HepG2 (cell line): ENCODE measurements around the gene FAM222B. TPM values are rescaled to one million over a fixed set of nuclear protein-coding genes. Genes with fewer than 3 reads are reported as not detected.

Experiments
- ELF3 ChIP-seq: IDR thresholded peaks from 2 replicates; pipeline ENCODE4 v1.6.1; 2016; ENCODE audit warnings: missing genetic modification reagents, missing compliant biosample characterization
- KLF16 ChIP-seq, 2 experiments: sonication (generic) in 1 of 2; formaldehyde crosslinking in 1 of 2; IDR thresholded peaks; 2 replicates each; pipeline versions ENCODE4 v1.6.1 to v1.8.0; 2016 to 2023; ENCODE audit warnings: missing genetic modification reagents in 2 of 2, missing compliant biosample characterization in 1 of 2
- MEF2D ChIP-seq: sonication (generic); formaldehyde crosslinking; IDR thresholded peaks from 2 replicates; pipeline ENCODE4 v1.5.1; 2020; ENCODE audit warnings: mild to moderate bottlenecking, missing genetic modification reagents
- NR2F2 ChIP-seq: IDR thresholded peaks from 2 replicates; pipeline ENCODE4 v1.6.1; 2012; ENCODE audit warnings: low read depth, inconsistent platforms, borderline replicate concordance
- PAWR ChIP-seq: sonication (generic); formaldehyde crosslinking; IDR thresholded peaks from 2 replicates; pipeline ENCODE4 v1.4.0; 2020; ENCODE audit warnings: missing genetic modification reagents, mild to moderate bottlenecking, borderline replicate concordance
- PCBP1 ChIP-seq: fragments of 200-400 bp; formaldehyde crosslinking; IDR thresholded peaks from 2 replicates; pipeline ENCODE4 v1.6.1; 2017; ENCODE audit warnings: mild to moderate bottlenecking, low read depth, low read length, borderline replicate concordance
- POGZ ChIP-seq: sonication (generic); formaldehyde crosslinking; IDR thresholded peaks from 2 replicates; pipeline ENCODE4 v1.4.0; 2020; ENCODE audit warnings: mild to moderate bottlenecking, missing genetic modification reagents
- RXRB ChIP-seq: IDR thresholded peaks from 2 replicates; pipeline ENCODE4 v1.6.1; 2016; ENCODE audit warnings: borderline replicate concordance, missing genetic modification reagents, missing compliant biosample characterization
- SAP130 ChIP-seq: IDR thresholded peaks from 2 replicates; pipeline ENCODE4 v1.6.1; 2016; ENCODE audit warnings: low read depth
- TARDBP ChIP-seq: sonication (generic); formaldehyde crosslinking; IDR thresholded peaks from 2 replicates; pipeline ENCODE4 v1.8.0; 2022; ENCODE audit warnings: mild to moderate bottlenecking, missing genetic modification reagents
- ZNF335 ChIP-seq: sonication (generic); formaldehyde crosslinking; IDR thresholded peaks from 2 replicates; pipeline ENCODE4 v1.4.0; 2020; ENCODE audit warnings: missing genetic modification reagents
- ZNF496 ChIP-seq: sonication (generic); formaldehyde crosslinking; IDR thresholded peaks from 2 replicates; pipeline ENCODE4 v1.8.1; 2023; ENCODE audit warnings: mild to moderate bottlenecking, moderate library complexity, missing genetic modification reagents; ENCODE audit not compliant: insufficient replicate concordance
- ZNF777 ChIP-seq: sonication (generic); formaldehyde crosslinking; IDR thresholded peaks from 2 replicates; pipeline ENCODE4 v1.4.0; 2020; ENCODE audit warnings: missing genetic modification reagents
- ZNF883 ChIP-seq: sonication (generic); formaldehyde crosslinking; IDR thresholded peaks from 2 replicates; pipeline ENCODE4 v1.5.1; 2020; ENCODE audit warnings: mild to moderate bottlenecking, missing genetic modification reagents; ENCODE audit errors: not compliant biosample characterization
- polyA plus RNA-seq, 8 experiments: library from polyadenylated mRNA; depleted of rRNA in 3 of 8; stranded (reverse) in 7 of 8; unstranded in 1 of 8; fragments of >200 nt; fragmentation: Illumina TruSeq in 4 of 8; extraction: Trizol in 4 of 8; gene quantifications; 2 replicates each; pipeline versions ENCODE4 v1.2.1 to v1.2.3, GENCODE V29; 2011 to 2016; ENCODE audit warnings: low read depth in 4 of 8, missing spikeins in 1 of 8, mixed read lengths in 1 of 8; ENCODE audit not compliant: insufficient read depth in 1 of 8
- total RNA-seq, 5 experiments: library from RNA; depleted of rRNA; stranded (reverse); fragments of >200 nt; fragmentation: Illumina TruSeq; extraction: Trizol; gene quantifications; 2 replicates each; pipeline ENCODE4 v1.2.3, GENCODE V29; 2016; ENCODE audit warnings: low read depth in 1 of 5
- TF ChIP-seq, protein P1 (sequence below): sonication (generic); formaldehyde crosslinking; IDR thresholded peaks from 2 replicates; pipeline ENCODE4 v1.8.0; 2022; ENCODE audit warnings: mild to moderate bottlenecking, missing genetic modification reagents, moderate library complexity
- TF ChIP-seq, protein P2 (sequence below): sonication (generic); formaldehyde crosslinking; IDR thresholded peaks from 2 replicates; pipeline ENCODE4 v1.4.0; 2020; ENCODE audit warnings: mild to moderate bottlenecking, missing genetic modification reagents
- TF ChIP-seq, protein P3 (sequence below): sonication (generic); formaldehyde crosslinking; conservative IDR thresholded peaks from 2 replicates; pipeline ENCODE4 v1.4.0; 2020; ENCODE audit warnings: missing genetic modification reagents
- TF ChIP-seq, protein P4 (sequence below): sonication (generic); formaldehyde crosslinking; IDR thresholded peaks from 2 replicates; pipeline ENCODE4 v1.5.1; 2020; ENCODE audit warnings: missing genetic modification reagents, mild to moderate bottlenecking, borderline replicate concordance
- TF ChIP-seq, protein P5 (sequence below): sonication (generic); formaldehyde crosslinking; IDR thresholded peaks from 2 replicates; pipeline ENCODE4 v1.4.0; 2020; ENCODE audit warnings: missing genetic modification reagents

Gene FAM222B
- total and polyA plus RNA-seq, 2 of the 13 experiments (the other 11 are each of a cell fraction or from before 2014, with no cell fraction given) = 3.5 to 7.3 TPM

DNA sequence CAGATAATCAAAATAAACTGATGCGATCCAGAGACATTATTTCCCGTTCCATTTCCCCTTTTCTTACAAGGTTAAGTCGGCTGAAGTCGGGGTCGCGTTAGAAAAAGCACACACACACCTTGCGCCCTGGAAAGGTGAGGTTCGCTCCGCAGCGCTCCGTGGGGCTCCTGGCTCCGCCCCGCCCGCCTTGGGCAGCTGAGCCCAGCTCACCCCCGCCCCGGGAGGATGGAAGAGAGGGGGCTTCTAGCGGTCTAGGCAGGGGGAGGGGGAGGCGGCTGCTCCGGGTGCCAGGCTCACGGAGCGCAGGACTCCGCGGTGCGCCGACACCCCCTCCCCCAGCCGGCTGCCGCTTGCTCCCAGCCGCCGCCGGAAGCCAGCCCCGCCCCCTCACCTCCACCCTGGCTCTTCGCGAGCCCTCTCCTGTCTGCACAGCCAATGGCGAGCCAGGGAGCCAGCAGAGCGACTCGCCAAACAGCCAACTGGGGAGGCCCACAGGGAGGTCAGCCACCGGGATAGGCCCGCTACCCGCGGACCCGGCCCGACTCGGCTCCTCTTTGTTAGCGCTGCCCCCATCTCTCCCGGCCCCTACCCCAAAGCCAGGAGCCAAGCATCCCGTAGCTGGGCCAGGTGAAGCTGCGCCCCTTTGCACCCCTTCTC, 30.4 kb downstream of the FAM222B start (continued):
- TF ChIP-seq, protein P1, sequence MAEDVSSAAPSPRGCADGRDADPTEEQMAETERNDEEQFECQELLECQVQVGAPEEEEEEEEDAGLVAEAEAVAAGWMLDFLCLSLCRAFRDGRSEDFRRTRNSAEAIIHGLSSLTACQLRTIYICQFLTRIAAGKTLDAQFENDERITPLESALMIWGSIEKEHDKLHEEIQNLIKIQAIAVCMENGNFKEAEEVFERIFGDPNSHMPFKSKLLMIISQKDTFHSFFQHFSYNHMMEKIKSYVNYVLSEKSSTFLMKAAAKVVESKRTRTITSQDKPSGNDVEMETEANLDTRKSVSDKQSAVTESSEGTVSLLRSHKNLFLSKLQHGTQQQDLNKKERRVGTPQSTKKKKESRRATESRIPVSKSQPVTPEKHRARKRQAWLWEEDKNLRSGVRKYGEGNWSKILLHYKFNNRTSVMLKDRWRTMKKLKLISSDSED = no peak
- TF ChIP-seq ZNF335 (CRISPR knock-in tag) = peak; percentile 11; the same call in 1 of the 2 replicates
- TF ChIP-seq MEF2D (CRISPR knock-in tag) = no peak
- TF ChIP-seq PCBP1 = 0 out of 2 replicates have a peak, but pooled peaks have one; percentile 84
- TF ChIP-seq, protein P2, sequence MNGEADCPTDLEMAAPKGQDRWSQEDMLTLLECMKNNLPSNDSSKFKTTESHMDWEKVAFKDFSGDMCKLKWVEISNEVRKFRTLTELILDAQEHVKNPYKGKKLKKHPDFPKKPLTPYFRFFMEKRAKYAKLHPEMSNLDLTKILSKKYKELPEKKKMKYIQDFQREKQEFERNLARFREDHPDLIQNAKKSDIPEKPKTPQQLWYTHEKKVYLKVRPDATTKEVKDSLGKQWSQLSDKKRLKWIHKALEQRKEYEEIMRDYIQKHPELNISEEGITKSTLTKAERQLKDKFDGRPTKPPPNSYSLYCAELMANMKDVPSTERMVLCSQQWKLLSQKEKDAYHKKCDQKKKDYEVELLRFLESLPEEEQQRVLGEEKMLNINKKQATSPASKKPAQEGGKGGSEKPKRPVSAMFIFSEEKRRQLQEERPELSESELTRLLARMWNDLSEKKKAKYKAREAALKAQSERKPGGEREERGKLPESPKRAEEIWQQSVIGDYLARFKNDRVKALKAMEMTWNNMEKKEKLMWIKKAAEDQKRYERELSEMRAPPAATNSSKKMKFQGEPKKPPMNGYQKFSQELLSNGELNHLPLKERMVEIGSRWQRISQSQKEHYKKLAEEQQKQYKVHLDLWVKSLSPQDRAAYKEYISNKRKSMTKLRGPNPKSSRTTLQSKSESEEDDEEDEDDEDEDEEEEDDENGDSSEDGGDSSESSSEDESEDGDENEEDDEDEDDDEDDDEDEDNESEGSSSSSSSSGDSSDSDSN = 0 out of 2 replicates have a peak, but pooled peaks have one; percentile 38
- peak; percentile 62 for TF ChIP-seq ZNF777
- no peak for TF ChIP-seq PAWR (CRISPR knock-in tag)
- TF ChIP-seq ZNF496 (CRISPR knock-in tag) = no peak
- TF ChIP-seq RXRB = no peak
- TF ChIP-seq ZNF883 (CRISPR knock-in tag) = no peak
- TF ChIP-seq SAP130 (CRISPR knock-in tag) = peak; percentile 54; the same call in 1 of the 2 replicates
- TF ChIP-seq, protein P3, sequence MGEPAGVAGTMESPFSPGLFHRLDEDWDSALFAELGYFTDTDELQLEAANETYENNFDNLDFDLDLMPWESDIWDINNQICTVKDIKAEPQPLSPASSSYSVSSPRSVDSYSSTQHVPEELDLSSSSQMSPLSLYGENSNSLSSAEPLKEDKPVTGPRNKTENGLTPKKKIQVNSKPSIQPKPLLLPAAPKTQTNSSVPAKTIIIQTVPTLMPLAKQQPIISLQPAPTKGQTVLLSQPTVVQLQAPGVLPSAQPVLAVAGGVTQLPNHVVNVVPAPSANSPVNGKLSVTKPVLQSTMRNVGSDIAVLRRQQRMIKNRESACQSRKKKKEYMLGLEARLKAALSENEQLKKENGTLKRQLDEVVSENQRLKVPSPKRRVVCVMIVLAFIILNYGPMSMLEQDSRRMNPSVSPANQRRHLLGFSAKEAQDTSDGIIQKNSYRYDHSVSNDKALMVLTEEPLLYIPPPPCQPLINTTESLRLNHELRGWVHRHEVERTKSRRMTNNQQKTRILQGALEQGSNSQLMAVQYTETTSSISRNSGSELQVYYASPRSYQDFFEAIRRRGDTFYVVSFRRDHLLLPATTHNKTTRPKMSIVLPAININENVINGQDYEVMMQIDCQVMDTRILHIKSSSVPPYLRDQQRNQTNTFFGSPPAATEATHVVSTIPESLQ (CRISPR knock-in tag) = no peak
- TF ChIP-seq TARDBP (CRISPR knock-in tag) = 0 out of 2 replicates have a peak, but pooled peaks have one; percentile 26
- TF ChIP-seq, protein P4, sequence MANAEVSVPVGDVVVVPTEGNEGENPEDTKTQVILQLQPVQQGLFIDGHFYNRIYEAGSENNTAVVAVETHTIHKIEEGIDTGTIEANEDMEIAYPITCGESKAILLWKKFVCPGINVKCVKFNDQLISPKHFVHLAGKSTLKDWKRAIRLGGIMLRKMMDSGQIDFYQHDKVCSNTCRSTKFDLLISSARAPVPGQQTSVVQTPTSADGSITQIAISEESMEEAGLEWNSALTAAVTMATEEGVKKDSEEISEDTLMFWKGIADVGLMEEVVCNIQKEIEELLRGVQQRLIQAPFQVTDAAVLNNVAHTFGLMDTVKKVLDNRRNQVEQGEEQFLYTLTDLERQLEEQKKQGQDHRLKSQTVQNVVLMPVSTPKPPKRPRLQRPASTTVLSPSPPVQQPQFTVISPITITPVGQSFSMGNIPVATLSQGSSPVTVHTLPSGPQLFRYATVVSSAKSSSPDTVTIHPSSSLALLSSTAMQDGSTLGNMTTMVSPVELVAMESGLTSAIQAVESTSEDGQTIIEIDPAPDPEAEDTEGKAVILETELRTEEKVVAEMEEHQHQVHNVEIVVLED (CRISPR knock-in tag) = no peak
- TF ChIP-seq POGZ (CRISPR knock-in tag) = peak; percentile 57
- 0 out of 4 replicates have a peak, but pooled peaks of 1 of the 2 experiments have one; percentile 43 for TF ChIP-seq KLF16 (CRISPR knock-in tag; IDR thresholded peaks at IDR 0.05)
- TF ChIP-seq NR2F2 = no peak
- TF ChIP-seq ELF3 (CRISPR knock-in tag) = no peak
- TF ChIP-seq, protein P5, sequence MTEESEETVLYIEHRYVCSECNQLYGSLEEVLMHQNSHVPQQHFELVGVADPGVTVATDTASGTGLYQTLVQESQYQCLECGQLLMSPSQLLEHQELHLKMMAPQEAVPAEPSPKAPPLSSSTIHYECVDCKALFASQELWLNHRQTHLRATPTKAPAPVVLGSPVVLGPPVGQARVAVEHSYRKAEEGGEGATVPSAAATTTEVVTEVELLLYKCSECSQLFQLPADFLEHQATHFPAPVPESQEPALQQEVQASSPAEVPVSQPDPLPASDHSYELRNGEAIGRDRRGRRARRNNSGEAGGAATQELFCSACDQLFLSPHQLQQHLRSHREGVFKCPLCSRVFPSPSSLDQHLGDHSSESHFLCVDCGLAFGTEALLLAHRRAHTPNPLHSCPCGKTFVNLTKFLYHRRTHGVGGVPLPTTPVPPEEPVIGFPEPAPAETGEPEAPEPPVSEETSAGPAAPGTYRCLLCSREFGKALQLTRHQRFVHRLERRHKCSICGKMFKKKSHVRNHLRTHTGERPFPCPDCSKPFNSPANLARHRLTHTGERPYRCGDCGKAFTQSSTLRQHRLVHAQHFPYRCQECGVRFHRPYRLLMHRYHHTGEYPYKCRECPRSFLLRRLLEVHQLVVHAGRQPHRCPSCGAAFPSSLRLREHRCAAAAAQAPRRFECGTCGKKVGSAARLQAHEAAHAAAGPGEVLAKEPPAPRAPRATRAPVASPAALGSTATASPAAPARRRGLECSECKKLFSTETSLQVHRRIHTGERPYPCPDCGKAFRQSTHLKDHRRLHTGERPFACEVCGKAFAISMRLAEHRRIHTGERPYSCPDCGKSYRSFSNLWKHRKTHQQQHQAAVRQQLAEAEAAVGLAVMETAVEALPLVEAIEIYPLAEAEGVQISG (CRISPR knock-in tag) = peak; percentile 70; the same call in 1 of the 2 replicates
